Measurements from ENCODE around the gene LAGE3.

LAGE3 gene

DNA sequence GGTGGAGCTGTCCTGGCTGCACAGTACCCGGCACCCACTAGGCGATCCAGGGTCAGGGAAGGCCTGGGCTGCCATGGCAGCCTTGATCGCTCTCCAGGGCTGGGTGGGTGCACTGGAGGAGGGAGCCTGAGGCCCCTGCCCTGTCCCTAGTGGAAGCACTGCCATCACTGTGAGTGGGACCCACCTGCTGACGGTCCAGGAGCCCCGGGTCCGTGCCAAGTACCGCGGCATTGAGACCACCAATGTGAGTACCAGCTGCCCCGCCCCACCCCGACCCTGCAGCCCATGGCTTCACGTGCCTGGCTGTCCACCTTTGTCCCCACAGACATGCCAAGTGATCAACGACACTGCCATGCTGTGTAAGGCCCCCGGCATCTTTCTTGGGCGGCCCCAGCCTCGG is 12.2 kb downstream of the LAGE3 start:
- DNase-seq (ENCODE audit: low spot score), result no peak
- ChIA-PET CTCF (no interaction called here), POLR2A (ENCODE audit: low non-redundant PET) (no interaction called here)
- no peak for TF ChIP-seq CTCF (conservative IDR thresholded peaks at IDR 0.05; ENCODE audit: low read depth)
- H3K27ac ChIP-seq, result no peak overlapping the region

- DNase-seq (ENCODE audit: low spot score), result no peak
- ChIA-PET CTCF (no interaction called here), POLR2A (ENCODE audit: low non-redundant PET) (interaction anchor here (0.6 kb wide), 1 partner anchor 34 kb away, joined by 7 read pairs; no protein-coding TSS in a partner anchor)
- H3K27ac ChIP-seq, result no peak overlapping the region
- TF ChIP-seq CTCF (conservative IDR thresholded peaks at IDR 0.05; ENCODE audit: low read depth), result no peak
Measured at GRCh38 chrX:154466036-154466435, 13.0 kb downstream of the LAGE3 start.

DNA sequence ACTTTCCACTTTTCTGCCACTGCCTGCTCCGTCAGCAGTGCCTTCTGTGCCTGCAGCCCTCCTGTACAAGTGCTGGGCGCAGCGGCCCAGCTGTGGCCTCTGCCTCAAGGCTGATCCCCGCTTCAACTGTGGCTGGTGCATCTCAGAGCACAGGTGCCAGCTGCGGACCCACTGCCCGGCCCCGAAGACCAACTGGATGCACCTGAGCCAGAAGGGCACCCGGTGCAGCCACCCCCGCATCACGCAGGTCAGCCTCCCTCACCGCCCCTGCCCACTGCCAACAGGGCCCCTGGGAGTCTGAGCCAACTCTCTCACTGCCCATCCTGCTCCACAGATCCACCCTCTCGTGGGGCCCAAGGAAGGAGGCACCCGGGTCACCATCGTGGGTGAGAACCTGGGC is 13.5 kb downstream of the LAGE3 start:
- no peak for TF ChIP-seq CTCF (conservative IDR thresholded peaks at IDR 0.05; ENCODE audit: low read depth)
- no peak for DNase-seq (ENCODE audit: low spot score)
- CTCF ChIA-PET, result no interaction called here
- POLR2A ChIA-PET (ENCODE audit: low non-redundant PET), result interaction anchor here (0.6 kb wide), 1 partner anchor 34 kb away, joined by 7 read pairs; no protein-coding TSS in a partner anchor
- H3K27ac ChIP-seq, result no peak overlapping the region

- ChIA-PET CTCF (no interaction called here), POLR2A (ENCODE audit: low non-redundant PET) (no interaction called here)
- DNase-seq (ENCODE audit: low spot score), result no peak
- TF ChIP-seq CTCF (conservative IDR thresholded peaks at IDR 0.05; ENCODE audit: low read depth), result no peak
- H3K27ac ChIP-seq, result no peak overlapping the region
Measured at GRCh38 chrX:154464806-154465365, 14.2 kb downstream of the LAGE3 start.

- POLR2A ChIA-PET (ENCODE audit: low non-redundant PET), result no interaction called here
- TF ChIP-seq CTCF (conservative IDR thresholded peaks at IDR 0.05; ENCODE audit: low read depth), result no peak
- CTCF ChIA-PET, result interaction anchor here (0.8 kb wide), 1 partner anchor 71 kb away, joined by 3 read pairs; no protein-coding TSS in a partner anchor
- H3K27ac ChIP-seq, result no peak overlapping the region
- DNase-seq (ENCODE audit: low spot score), result no peak
Measured at GRCh38 chrX:154463611-154464220, 15.4 kb downstream of the LAGE3 start.

DNA sequence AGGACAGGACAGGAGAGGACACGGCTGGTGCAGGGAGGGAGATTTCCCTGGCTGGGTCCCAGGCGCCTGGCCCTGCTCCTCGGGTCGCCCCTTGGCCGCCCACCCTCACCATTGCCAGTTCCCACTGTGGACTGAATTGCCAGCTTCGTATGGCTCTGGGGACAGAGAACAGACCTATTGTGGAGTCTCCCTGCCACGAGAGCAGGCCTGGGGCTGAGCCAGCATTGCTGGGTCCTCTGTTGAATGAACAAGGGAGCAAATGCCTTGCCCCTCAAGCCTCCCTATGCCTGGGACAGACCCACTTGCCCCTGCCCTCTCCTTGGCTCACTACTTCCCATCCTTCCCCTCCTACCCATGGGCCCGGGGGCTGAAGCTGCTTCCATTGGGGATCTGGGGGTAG is 16.7 kb downstream of the LAGE3 start:
- POLR2A ChIA-PET (ENCODE audit: low non-redundant PET), result no interaction called here
- TF ChIP-seq CTCF (conservative IDR thresholded peaks at IDR 0.05; ENCODE audit: low read depth), result no peak
- no peak overlapping the region for H3K27ac ChIP-seq
- DNase-seq (ENCODE audit: low spot score), result no peak
- CTCF ChIA-PET, result no interaction called here
